IPS-18c (cell line): ENCODE data around the gene DDR2.
"Not testable (repeated sequence)": the region's sequence is repeated elsewhere in the genome, so short reads cannot be mapped to it uniquely, and the experiment has no call there.

ENCODE experiments used
- H3K4me3 ChIP-seq: 2 replicates; pipeline ENCODE4 v1.7.0; 2013; ENCODE audit warnings: low read depth, mild to moderate bottlenecking, low read length, moderate library complexity; ENCODE audit not compliant: insufficient read depth
- H3K9me3 ChIP-seq: one replicate; pipeline ENCODE4 v1.6.1; 2013; ENCODE audit warnings: mild to moderate bottlenecking, low read length, moderate library complexity; ENCODE audit not compliant: control insufficient read depth, insufficient read depth

The DDR2 gene

GRCh38 chr1:162725301-162725837, 93.1 kb downstream of the DDR2 start:
- H3K4me3 ChIP-seq: no peak overlapping the region

GRCh38 chr1:162726555-162726954, 94.3 kb downstream of the DDR2 start:
- H3K9me3 ChIP-seq: no peaks in the 10 kb centered on the region

More at GRCh38 chr1:162725301-162725837, 93.1 kb downstream of the DDR2 start:
- H3K9me3 ChIP-seq: no peaks in the 10 kb centered on the region

GRCh38 chr1:162727493-162727892, 95.2 kb downstream of the DDR2 start:
- not testable (repeated sequence) for H3K4me3 ChIP-seq

More at GRCh38 chr1:162726555-162726954, 94.3 kb downstream of the DDR2 start:
- no peak overlapping the region for H3K4me3 ChIP-seq

GRCh38 chr1:162728573-162728972, 96.3 kb downstream of the DDR2 start:
- Histone ChIP-seq H3K4me3 (no peak overlapping the region), H3K9me3 (no peaks in the 10 kb centered on the region)

More at GRCh38 chr1:162727493-162727892, 95.2 kb downstream of the DDR2 start:
- H3K9me3 ChIP-seq: not testable (repeated sequence)

GRCh38 chr1:162729195-162729774, 97.0 kb downstream of the DDR2 start:
- not testable (repeated sequence) for H3K4me3 ChIP-seq, H3K9me3 ChIP-seq

GRCh38 chr1:162732094-162732493, 99.8 kb downstream of the DDR2 start:
- H3K4me3 ChIP-seq: no peak overlapping the region
- H3K9me3 ChIP-seq: no peaks in the 10 kb centered on the region

- Histone ChIP-seq H3K4me3 (no peak overlapping the region), H3K9me3 (no peaks in the 10 kb centered on the region)
These were observed 100.5 kb downstream of the DDR2 start for GRCh38 chr1:162732566-162733335.

- H3K9me3 ChIP-seq: no peaks in the 10 kb centered on the region
These were observed 101.0 kb downstream of the DDR2 start for GRCh38 chr1:162733336-162733590.

GRCh38 chr1:162734047-162734446, 101.8 kb downstream of the DDR2 start:
- Histone ChIP-seq H3K9me3 (no peaks in the 10 kb centered on the region), H3K4me3 (no peak overlapping the region)

More at GRCh38 chr1:162733336-162733590, 101.0 kb downstream of the DDR2 start:
- H3K4me3 ChIP-seq: no peak overlapping the region

GRCh38 chr1:162736184-162736583, 103.9 kb downstream of the DDR2 start:
- Histone ChIP-seq H3K9me3 (no peaks in the 10 kb centered on the region), H3K4me3 (no peak overlapping the region)

GRCh38 chr1:162736633-162737067, 104.4 kb downstream of the DDR2 start:
- no peaks in the 10 kb centered on the region for H3K9me3 ChIP-seq
- H3K4me3 ChIP-seq: no peak overlapping the region

- Histone ChIP-seq H3K9me3 (peaks cover under 1% of the 10 kb centered on the region), H3K4me3 (no peak overlapping the region)
These were observed 108.5 kb downstream of the DDR2 start for GRCh38 chr1:162740755-162741154.

- Histone ChIP-seq H3K9me3 (peaks cover 5% of the 10 kb centered on the region), H3K4me3 (no peak overlapping the region)
These were observed 109.3 kb downstream of the DDR2 start for GRCh38 chr1:162741574-162741973.

- not testable (repeated sequence) for H3K4me3 ChIP-seq, H3K9me3 ChIP-seq
These were observed 114.1 kb downstream of the DDR2 start for GRCh38 chr1:162746264-162746942.

GRCh38 chr1:162753001-162753658, 120.9 kb downstream of the DDR2 start:
- H3K4me3 ChIP-seq: no peak overlapping the region
- no peaks in the 10 kb centered on the region for H3K9me3 ChIP-seq

GRCh38 chr1:162753998-162754585, 121.8 kb downstream of the DDR2 start:
- Histone ChIP-seq H3K4me3 (no peak overlapping the region), H3K9me3 (no peaks in the 10 kb centered on the region)

- Histone ChIP-seq H3K4me3 (no peak overlapping the region), H3K9me3 (no peaks in the 10 kb centered on the region)
These were observed 123.0 kb downstream of the DDR2 start for GRCh38 chr1:162755306-162755705.
